PC-9 (cell line): ENCODE measurements around the gene AKNAD1. TPM values are rescaled to one million over a fixed set of nuclear protein-coding genes. Genes with fewer than 3 reads are reported as not detected.

Experiments used
- BruUV-seq: library from RNA; stranded (reverse); fragments of 400-500 nt; replicated peaks from 2 replicates; lab custom pipeline; 2021; lab: Mats Ljungman, UMichigan
- CTCF ChIA-PET: fragments of 300-600 bp; sonication (Branson Sonifier 250); formaldehyde crosslinking; loops from one replicate; lab custom pipeline; 2022; ENCODE audit warnings: antibody characterized with exemption; lab: Charles Lee
- POLR2A ChIA-PET: fragments of 300-600 bp; sonication (Branson Sonifier 250); formaldehyde crosslinking; loops from one replicate; lab custom pipeline; 2022; ENCODE audit warnings: antibody characterized with exemption; ENCODE audit not compliant: unreplicated experiment; lab: Charles Lee
- DNase-seq, 2 experiments: peaks; one replicate each; pipeline versions ENCODE4 v3.0.0 to v3.0.0-alpha.2; 2015 to 2022; ENCODE audit warnings: mixed read lengths in 1 of 2
- H2AFZ ChIP-seq: fragments of 200-600 bp; sonication (generic); 2 replicates; pipeline ENCODE4 v1.8.1; 2017; ENCODE audit warnings: antibody characterized with exemption
- H3F3A ChIP-seq: fragments of 200-600 bp; sonication (generic); 2 replicates; pipeline ENCODE4 v1.8.1; 2017; ENCODE audit warnings: antibody characterized with exemption, mild to moderate bottlenecking, low read depth; ENCODE audit not compliant: insufficient read depth
- H3K27ac ChIP-seq: fragments of 200-600 bp; sonication (generic); 2 replicates; pipeline ENCODE4 v1.6.1; 2016; ENCODE audit warnings: mixed run types
- H3K27me3 ChIP-seq: fragments of 200-600 bp; sonication (generic); 2 replicates; pipeline ENCODE4 v1.6.1; 2016; ENCODE audit warnings: low read depth, mixed run types; ENCODE audit not compliant: insufficient read depth
- H3K36me3 ChIP-seq: fragments of 200-600 bp; sonication (generic); 2 replicates; pipeline ENCODE4 v1.6.1; 2016; ENCODE audit warnings: low read depth, mixed run types
- H3K4me1 ChIP-seq: fragments of 200-600 bp; sonication (generic); replicated peaks from 2 replicates; pipeline ENCODE4 v1.6.1; 2016; ENCODE audit warnings: mixed run types; ENCODE audit not compliant: insufficient read depth
- H3K4me2 ChIP-seq: fragments of 200-600 bp; sonication (generic); 2 replicates; pipeline ENCODE4 v1.6.1; 2017; ENCODE audit warnings: mixed run types
- H3K4me3 ChIP-seq: fragments of 200-600 bp; sonication (generic); 2 replicates; pipeline ENCODE4 v1.6.1; 2016; ENCODE audit warnings: mixed run types
- H3K79me2 ChIP-seq: fragments of 200-600 bp; sonication (generic); 2 replicates; pipeline ENCODE4 v1.6.1; 2017; ENCODE audit warnings: low read depth, mixed run types
- H3K9me2 ChIP-seq: fragments of 200-600 bp; sonication (generic); 2 replicates; pipeline ENCODE4 v1.8.1; 2017; ENCODE audit warnings: mild to moderate bottlenecking; ENCODE audit not compliant: insufficient read depth
- H3K9me3 ChIP-seq: fragments of 200-600 bp; sonication (generic); 2 replicates; pipeline ENCODE4 v1.8.1; 2016; ENCODE audit warnings: low read depth; ENCODE audit not compliant: insufficient read depth
- H4K20me1 ChIP-seq: fragments of 200-600 bp; sonication (generic); 2 replicates; pipeline ENCODE4 v1.8.1; 2017; ENCODE audit not compliant: insufficient read depth
- CTCF ChIP-seq: fragments of 200-600 bp; sonication (generic); conservative IDR thresholded peaks from 2 replicates; pipeline ENCODE4 v1.6.1; 2017; ENCODE audit warnings: mixed run types, antibody characterized with exemption, mild to moderate bottlenecking, moderate library complexity
- EZH2 ChIP-seq: fragments of 200-600 bp; sonication (generic); IDR thresholded peaks from 2 replicates; pipeline ENCODE4 v1.8.0; 2017; ENCODE audit warnings: antibody characterized with exemption, low read depth
- intact Hi-C: fragments of 100-400 bp; cut with micrococcal nuclease; formaldehyde crosslinking; loops from one replicate; pipeline ENCODE4 v1.10.0; 2022; ENCODE audit not compliant: unreplicated experiment
- total RNA-seq: library from RNA; stranded (reverse); gene quantifications from 2 replicates; pipeline ENCODE4 v1.2.3, GENCODE V29; 2021

The AKNAD1 gene
- total RNA-seq, 1 experiment from 2014 or later, result not detected

GRCh38 chr1:108823632-108824031 lies 33.3 kb downstream of the AKNAD1 start:
- ChIA-PET CTCF (no interaction called here), POLR2A (interaction anchor here (0.5 kb wide), 1 partner anchor 24 kb away, joined by 6 read pairs; no protein-coding TSS in a partner anchor)
- no peaks in the 10 kb centered on the region for H4K20me1 ChIP-seq
- H2AFZ ChIP-seq, result no peak overlapping the region
- H3K9me2 ChIP-seq, result no peaks in the 10 kb centered on the region
- TF ChIP-seq CTCF (no peak), EZH2 (no peak)
- no peaks in the 10 kb centered on the region for H3K9me3 ChIP-seq
- H3K27ac ChIP-seq, result no peak overlapping the region
- no peaks in the 10 kb centered on the region for H3K27me3 ChIP-seq
- intact Hi-C loops, result no loop called here
- no peak overlapping the region for H3K4me2 ChIP-seq
- H3K4me1 ChIP-seq, result peaks cover 10% of the 10 kb centered on the region
- DNase-seq, result no peak
- peaks cover 4% of the 10 kb centered on the region; the same call in 1 of the 2 replicates for H3F3A ChIP-seq
- no peak overlapping the region for H3K4me3 ChIP-seq
- H3K36me3 ChIP-seq, result no peaks in the 10 kb centered on the region
- BruUV-seq, result no TSS peak
- H3K79me2 ChIP-seq, result no peaks in the 10 kb centered on the region

- Histone ChIP-seq H3K4me2 (no peak overlapping the region), H3K27me3 (no peaks in the 10 kb centered on the region), H3F3A (peaks cover 15% of the 10 kb centered on the region), H3K9me3 (no peaks in the 10 kb centered on the region), H3K4me1 (peaks cover 23% of the 10 kb centered on the region), H3K36me3 (no peaks in the 10 kb centered on the region), H3K4me3 (no peak overlapping the region), H2AFZ (no peak overlapping the region), H3K9me2 (no peaks in the 10 kb centered on the region), H3K79me2 (no peaks in the 10 kb centered on the region), H3K27ac (no peak overlapping the region), H4K20me1 (no peaks in the 10 kb centered on the region)
- intact Hi-C loops, result no loop called here
- BruUV-seq, result no TSS peak
- peak in 1 of 2 experiments; percentile 16 for DNase-seq
- TF ChIP-seq EZH2 (no peak), CTCF (no peak)
- ChIA-PET CTCF (no interaction called here), POLR2A (interaction anchor here (0.6 kb wide), 1 partner anchor 582 kb away, joined by 3 read pairs; no protein-coding TSS in a partner anchor)
These were observed 37.0 kb downstream of the AKNAD1 start for GRCh38 chr1:108819878-108820277.

GRCh38 chr1:108817811-108818210 lies 39.1 kb downstream of the AKNAD1 start:
- Histone ChIP-seq H3K79me2 (no peaks in the 10 kb centered on the region), H3K9me3 (no peaks in the 10 kb centered on the region), H3K9me2 (no peaks in the 10 kb centered on the region), H3K4me3 (no peak overlapping the region), H4K20me1 (no peaks in the 10 kb centered on the region), H3K36me3 (no peaks in the 10 kb centered on the region), H3K27me3 (no peaks in the 10 kb centered on the region), H3K4me1 (peaks cover 42% of the 10 kb centered on the region), H3K27ac (no peak overlapping the region), H3F3A (peaks cover 15% of the 10 kb centered on the region), H3K4me2 (no peak overlapping the region), H2AFZ (no peak overlapping the region)
- ChIA-PET POLR2A (interaction anchor here (0.6 kb wide), 1 partner anchor 51 kb away, joined by 3 read pairs; no protein-coding TSS in a partner anchor), CTCF (no interaction called here)
- peak in 1 of 2 experiments; percentile 5 for DNase-seq
- no peak for TF ChIP-seq CTCF
- TF ChIP-seq EZH2, result no peak
- no TSS peak for BruUV-seq
- intact Hi-C loops, result no loop called here
